ENCODE results near the gene PCDH1. TPM values are rescaled to one million over a fixed set of nuclear protein-coding genes. Genes with fewer than 3 reads are reported as not detected.
A peak's percentile ranks its signal among the peaks of the same experiment; 100 is the strongest.
"Not testable (repeated sequence)": the region's sequence is repeated elsewhere in the genome, so short reads cannot be mapped to it uniquely, and the experiment has no call there.

The PCDH1 gene
- total RNA-seq, 1 donor from 2014 or later: 143 TPM

DNA sequence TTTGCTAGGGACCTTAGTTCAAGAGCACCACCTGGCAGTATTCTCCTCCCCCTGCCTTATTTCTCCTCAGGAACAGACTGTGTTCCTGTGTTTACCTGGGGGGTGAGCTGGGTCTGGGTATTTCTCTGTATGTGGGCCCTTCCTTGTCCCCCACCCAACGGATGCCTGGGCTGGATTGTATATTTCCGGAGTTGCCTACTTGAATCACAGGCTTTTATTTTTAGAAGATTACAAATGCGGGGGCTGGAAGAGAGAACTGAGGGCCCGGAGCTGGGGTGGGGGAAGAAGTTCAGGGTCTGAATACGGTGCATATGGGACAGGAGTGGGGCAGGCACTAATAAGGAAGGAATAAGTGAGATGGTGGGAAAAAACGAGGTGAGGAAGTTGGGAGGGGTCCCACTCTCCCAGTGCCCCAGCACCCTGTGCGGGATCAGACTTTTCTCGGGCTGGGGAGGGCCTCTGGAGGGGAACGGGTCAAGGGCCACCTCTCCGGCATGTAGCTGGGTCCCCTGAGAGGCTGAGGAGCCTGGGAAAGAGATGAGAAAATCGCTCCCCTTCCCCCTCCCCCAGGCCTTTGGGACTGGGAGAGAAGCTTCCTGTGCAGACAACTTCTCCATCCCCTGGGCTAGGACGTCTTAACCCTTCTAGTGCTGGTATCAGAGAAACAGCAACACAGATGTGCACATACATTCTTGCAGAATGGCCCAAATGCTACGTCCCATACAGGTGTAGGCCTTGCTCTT is 42.1 kb downstream of the PCDH1 start:
- DNase-seq (ENCODE audit: low read depth, low spot score): peak; percentile 48

DNA sequence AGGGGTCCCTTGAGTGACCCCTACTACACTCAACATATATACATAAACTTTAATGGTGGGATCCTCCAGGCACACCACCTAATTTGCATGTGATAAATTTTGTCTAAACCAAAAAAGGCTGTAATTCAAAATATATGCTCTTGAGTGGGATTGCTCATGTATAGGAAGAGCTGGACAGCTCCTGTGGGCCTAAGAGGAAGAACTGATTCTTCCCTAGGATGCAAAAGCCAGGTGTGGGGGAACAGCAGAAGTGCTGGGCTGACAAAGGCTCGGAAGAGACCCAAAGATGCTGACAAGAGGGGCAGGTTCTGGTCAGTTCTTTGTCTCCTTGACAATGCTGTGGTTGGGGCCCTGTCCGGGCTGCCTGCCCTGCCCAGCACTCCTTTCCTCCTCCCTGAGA is 43.9 kb downstream of the PCDH1 start:
- no peak for DNase-seq (ENCODE audit: low read depth, low spot score)

DNA sequence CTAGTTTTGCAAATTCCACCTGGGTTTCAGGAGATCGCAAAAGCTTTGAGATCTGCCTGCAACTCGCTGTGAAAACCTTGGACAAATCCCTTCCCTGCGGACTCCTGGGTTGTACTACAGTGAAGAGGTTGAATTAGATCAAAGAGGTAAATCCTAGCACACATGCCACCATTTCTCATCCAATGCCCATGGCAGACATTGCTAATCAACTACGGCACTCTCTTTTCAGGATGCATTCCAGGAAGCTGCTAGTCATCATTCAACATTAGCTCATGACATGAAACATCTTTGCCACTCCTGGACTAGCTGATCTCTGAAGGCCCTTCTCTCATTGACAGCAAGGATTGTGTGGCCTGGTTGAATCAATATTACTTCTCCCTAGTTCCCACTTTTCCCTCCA is 46.1 kb downstream of the PCDH1 start:
- no peak for DNase-seq (ENCODE audit: low read depth, low spot score)

DNA sequence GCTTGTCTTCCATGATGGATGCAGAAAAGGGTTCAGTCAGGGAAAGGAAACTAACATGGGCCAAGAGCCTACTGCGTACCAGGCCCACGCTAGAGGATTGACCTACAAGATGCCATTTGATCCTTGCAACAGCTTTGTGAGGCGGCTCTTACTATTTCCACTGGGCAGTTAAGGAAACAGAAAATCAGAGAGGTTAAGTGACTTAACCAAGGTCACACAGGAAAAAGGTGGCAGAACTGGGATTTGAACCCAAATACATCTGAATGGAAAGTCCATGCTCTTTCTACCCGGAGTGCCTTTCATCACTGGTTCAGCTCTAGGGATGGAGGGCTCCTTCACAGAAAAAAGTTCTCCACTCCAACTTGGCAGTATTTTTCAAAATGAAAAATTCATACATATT is 50.0 kb downstream of the PCDH1 start:
- DNase-seq (ENCODE audit: low read depth, low spot score): no peak

DNA sequence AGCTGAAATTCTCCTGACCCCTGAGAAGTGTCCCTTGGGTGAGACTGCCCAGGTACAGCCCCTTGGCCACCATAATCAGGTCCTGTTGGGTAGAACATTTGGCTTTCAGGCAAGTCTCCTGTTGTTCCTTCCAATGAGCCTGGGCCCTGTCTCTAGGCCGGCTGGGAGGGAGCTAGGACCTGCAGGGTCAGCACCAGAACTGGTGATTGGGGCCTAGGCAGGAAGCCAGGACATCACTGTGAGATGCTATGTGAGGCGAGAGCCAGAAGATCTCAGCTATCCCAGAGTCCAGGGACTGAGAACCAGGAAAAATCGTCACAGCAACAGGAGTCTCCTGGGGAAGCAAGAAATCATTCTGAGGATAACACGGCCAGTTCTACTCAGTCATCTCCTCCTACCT is 51.5 kb downstream of the PCDH1 start:
- no peak for DNase-seq (ENCODE audit: low read depth, low spot score)

DNA sequence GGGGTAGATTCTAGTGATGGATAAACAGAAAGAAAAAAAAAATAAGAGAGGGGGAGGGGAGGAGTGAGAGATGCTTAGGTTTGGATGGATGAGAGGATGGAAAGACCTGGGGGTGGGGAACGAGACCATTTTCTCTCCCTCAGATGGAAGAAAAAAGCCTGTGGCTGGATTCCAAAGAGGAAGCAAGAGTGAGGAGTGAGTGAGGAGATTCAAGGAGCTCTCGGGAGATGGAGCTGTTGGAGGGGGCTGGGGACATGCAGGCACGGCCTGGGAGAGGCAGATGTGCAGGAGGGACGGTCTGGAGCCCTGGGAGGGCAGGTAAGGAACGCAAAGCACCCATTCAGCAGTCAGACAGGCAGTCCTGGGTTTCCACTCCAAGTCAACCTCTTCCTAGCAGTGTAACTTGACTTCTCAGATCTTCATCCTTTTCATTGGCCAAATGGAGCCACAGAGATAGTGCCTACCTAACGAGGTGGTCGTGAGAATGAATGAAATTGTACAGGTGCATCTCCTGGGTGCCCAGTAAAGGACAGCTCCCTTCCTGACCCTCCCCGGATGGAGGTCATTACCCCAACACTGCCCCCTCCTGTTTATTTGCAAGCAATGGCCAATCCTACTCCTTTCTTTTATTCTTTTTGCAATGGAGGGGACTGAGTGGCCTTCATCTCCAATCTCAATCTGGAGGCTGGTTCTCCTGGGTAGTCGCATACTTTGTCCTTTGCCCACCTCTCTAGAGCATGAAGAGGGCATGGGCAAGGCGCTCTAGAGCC is 52.2 kb downstream of the PCDH1 start:
- DNase-seq (ENCODE audit: low read depth, low spot score): no peak

DNA sequence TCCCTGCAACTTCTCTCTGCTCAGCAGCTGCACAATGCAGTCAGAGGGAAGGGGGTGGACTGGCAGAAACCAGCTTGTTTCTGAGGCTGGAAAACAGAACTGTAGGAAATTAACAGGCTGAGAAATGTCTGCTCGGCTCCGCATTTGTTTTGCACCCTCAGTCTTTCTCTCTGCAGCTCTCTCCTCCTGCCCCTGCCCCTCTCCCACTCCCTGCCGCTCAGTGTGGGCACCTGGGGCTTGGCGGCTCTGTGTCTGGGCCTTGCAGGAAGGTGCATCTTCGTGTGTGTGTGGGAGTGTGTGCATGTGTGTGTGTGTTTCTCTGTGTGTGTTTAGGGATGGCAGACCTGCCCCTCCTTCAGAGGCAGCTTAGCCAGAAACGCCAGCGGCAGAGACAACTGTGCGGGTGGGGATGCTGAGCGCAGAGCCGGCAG is 53.0 kb downstream of the PCDH1 start:
- no peak for DNase-seq (ENCODE audit: low read depth, low spot score)

DNA sequence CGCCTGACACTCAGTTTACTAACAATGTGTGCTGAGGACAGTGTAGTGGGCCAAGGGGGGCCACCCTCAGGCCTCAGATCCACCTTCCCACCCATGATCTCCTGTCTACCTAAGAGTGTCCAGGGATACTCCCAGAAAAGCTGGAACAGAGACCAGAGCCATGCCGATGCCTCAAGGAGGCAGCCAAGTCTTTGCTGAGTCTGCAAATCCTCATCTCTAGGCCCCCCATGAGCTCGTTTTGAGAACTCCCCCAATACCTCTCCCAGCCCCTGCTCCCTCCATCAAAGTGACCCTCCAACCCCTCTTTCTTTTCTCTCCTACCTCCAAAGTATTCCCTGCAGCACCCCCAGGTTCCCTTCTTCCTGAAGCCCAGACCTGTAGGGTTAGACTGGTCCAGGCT is 53.5 kb downstream of the PCDH1 start:
- no peak for DNase-seq (ENCODE audit: low read depth, low spot score)

DNA sequence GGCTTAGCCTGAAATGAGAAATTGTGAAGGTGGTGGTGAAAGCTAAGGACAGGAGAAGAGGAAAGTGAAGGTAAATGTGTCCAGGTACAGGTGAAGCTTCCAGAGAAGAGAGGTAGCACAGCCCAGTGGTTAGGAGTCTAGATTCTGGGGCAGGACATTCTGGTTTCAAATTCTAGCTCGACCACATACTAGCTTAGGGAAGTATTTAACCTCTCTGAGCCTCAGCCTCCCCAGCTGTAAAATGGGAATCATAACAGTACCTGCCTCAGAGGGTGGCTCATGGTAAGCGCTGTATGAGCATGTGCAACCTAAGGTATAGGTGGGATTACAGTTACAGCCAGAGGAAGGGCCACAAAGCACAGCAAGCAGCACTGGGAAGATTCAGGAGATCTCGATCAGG is 55.2 kb downstream of the PCDH1 start:
- no peak for DNase-seq (ENCODE audit: low read depth, low spot score)

DNA sequence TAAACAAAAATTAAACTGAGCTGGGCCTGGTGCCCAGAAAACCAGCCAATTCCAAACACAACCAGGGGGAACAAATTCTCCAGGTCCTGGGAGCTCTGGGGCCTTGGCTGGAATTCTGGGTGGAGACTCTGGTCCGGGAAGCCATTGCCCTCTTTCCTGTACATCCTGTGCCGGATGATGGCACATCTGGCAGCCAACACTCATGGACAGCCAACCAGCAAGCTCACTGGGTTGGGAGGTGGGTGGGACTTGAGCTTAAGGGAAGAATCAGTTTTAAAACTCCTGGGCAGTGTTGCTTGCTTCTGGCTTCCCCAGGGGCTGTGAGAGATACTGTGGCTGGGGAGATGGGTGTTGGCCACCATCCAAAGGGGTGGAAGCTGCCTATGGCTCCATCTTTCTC is 56.1 kb downstream of the PCDH1 start:
- DNase-seq (ENCODE audit: low read depth, low spot score): no peak

DNA sequence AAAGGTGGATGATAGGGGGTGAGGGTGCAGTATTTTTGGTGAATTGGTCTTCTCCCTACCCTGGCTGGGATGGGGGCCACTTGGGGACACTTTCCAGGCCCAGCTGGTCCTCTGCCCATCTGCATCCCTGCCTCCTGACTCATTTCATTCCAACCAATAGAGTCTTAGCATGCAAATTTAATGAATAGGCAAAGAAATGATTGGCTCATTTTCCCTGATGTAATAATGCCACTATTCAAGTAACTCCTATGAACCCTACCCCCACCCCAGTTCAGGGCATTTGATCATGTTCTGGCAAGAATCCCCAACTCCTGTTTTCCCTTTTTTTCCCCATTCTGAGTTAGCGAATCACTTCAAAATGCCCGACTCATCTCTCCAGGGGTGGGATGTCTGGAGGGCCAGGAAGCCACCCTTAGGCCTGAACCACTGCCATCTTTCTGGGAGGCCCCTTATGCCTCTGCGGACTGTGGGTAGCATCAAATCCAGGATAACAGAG is 56.7 kb downstream of the PCDH1 start:
- DNase-seq (ENCODE audit: low read depth, low spot score): peak; percentile 71

DNA sequence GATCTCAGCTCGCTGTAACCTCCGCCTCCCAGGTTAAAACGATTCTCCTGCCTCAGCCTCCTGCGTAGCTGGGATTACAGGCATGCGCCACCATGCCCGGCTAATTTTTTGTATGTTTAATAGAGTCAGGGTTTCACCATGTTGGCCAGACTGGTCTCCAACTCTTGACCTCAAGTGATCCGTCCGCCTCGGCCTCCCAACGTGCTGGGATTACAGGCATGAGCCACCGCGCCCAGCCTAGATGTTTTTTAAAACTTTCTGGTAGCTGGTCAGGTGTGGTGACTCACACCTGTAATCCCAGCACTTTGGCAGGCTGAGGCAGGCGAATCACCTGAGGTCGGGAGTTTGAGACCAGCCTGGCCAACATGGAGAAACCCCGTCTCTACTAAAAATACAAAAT is 57.5 kb downstream of the PCDH1 start:
- not testable (repeated sequence) for DNase-seq (ENCODE audit: low read depth, low spot score)

DNA sequence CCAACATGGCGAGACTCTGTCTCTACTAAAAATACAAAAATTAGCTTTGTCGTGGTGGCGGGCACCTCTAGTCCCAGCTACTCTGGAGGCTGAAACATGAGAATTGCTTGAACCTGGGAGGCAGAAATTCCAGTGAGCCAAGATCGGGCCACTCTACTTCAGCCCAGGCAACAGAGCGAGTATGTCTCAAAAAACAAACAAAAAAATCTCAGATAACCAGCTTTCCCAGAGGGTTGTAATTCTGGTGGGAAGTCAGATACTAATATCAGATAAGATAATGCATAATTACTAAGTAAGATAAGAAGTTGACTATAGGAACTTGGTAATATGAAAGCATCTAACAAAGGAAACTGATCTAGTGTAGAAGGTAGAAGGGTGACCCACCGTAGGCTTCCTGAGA is 60.6 kb downstream of the PCDH1 start:
- no peak for DNase-seq (ENCODE audit: low read depth, low spot score)

DNA sequence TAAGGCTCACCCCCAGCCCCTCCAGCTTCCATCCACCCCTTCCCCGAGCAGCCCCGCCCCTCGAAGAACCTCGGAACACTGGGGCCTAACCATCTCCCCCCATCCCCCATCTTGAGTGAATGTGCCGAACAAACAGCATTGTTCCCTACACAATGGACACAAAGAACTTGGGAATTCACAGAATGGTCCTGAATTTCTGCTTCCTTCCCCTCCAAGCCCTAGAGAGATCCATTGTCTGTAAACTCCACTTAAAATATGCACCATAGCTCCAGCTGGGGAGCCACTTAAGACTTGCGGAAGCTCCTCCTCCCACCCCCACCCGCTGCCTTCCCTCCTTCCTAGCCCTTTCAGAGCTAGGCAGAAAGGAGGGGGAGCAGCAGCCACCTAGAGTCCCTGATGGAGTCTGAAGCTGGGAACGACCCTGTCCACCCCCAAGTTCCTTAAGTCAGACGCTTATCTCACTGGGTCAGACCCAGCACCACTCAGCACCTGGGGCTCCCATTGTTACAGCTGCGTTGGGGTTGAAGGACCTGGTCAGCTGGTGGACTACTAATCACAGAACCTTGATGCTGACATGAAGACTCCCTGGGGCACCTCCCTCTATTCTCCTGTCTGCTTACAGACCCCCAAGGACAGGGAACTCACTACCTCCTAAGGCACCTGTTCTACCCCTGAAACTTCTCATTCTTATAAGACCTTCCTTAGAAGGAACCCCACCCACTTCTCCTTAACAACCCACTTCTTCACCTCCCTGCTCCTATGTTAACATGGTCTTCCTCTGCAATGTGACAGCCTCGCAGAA is 61.4 kb downstream of the PCDH1 start:
- DNase-seq (ENCODE audit: low read depth, low spot score): peak; percentile 67

DNA sequence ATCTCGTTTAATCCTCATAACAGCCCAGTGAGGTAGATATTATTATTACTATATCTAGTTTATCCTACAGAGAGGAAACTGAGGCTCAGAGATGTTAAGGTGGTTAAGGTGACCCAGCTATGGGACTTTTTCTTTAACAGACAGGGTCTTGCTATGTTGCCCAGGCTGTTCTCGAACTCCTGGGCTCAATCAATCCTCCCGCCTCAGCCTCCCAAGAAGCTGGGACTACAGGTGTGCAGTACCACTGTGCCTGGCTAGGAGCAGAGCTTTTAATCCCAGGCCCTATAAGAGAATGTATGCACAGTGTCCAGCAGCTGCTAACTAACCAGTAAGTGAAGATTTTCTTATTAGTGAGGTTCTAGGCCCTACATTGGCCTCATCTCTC is 62.4 kb downstream of the PCDH1 start:
- no peak for DNase-seq (ENCODE audit: low read depth, low spot score)

DNA sequence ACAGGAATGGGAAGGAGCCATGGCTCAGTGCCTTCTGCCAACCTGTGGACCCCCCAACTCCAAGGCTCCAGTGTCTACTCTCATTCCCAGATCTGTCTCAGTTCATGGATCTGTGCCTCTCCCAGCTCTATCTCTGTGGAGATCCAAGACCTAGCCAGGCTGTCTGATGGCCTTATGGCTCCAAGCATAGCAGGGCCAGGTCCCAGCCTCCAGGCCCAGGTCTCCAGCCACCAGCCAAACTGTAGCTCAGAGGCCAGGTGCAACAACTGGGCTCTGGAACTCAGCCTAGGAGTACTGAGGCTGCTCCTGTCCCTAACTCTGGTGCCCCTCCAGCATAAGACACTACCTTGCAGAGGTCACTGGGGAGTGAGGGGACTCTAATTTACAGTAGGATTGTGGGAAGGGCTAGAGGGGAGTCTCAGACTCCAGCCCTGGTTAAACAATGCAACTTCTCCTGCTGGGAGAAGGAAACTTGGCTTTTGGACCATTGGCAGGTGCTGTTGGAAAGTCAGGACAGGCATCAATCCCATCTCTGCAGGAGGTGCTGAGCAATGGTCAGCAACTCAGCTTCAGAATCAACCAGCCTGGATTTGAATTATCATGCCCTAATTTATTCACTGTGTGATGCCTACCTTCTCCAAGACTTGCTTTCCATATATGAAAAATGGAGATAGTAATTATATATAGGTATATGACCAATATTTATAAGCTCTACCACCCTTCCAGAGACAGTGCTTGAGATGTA is 63.0 kb downstream of the PCDH1 start:
- DNase-seq (ENCODE audit: low read depth, low spot score): no peak

DNA sequence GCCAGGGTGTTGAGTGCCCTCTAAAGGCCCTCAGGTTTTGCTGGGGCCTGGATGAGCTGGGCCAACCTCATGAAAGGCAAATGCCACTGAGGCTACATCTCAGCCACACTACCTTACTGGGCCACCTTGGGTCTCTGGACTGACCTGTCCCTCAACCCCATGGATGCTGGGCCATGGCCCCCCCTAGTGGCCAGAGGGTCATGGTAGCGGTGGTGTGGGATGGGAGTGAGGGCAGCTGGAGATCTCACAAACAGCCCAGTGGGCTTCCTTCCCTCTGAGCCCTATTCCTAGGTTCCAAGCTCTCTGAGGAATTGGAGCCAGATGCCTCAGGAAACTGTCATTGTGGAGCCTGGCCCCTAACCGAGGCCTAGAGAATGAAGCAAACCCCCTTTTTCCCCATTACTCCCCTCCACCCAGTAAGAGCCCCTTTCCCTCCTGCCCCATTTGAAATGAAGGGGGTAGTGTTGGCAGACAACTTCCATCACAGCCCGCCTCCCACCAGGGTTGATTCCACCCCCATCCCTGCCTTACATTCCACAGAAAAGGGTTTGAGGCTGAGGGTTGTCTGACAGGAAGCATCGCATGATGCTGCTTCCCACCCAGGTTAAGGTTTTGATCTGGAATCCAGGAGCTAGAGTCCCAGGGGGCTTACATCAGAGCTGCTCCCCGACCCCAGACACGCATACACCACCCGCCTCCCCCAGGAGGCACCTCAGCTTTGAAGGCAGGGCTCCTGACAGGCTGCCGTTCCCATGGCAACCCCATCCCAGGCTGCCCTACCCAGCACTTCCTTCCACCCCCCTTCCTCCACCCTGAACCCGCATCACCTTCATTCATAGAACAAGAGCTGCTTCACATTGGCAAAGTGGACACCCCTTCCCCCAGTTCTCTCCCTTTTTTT is 63.9 kb downstream of the PCDH1 start:
- DNase-seq (ENCODE audit: low read depth, low spot score): no peak

DNA sequence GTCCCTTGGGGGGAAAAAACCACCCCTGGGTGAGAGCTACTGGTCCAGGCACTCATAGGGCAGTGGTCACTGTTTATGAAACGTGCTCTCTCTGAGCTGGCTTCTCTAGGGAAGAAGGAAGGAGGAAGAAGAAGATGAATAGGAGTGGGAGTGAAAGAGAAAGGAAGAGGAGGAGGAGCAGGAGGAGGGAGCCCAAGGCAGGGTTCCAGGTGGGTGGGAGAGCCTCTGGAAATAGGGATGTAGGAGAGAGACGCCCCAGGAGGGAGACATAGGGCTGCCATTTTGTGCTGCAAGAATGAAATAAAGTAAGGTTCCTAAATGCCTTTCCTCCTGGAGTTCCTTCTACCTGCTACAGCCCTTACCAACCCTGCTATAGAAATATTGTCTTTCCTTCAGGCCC is 65.7 kb downstream of the PCDH1 start:
- no peak for DNase-seq (ENCODE audit: low read depth, low spot score)

DNA sequence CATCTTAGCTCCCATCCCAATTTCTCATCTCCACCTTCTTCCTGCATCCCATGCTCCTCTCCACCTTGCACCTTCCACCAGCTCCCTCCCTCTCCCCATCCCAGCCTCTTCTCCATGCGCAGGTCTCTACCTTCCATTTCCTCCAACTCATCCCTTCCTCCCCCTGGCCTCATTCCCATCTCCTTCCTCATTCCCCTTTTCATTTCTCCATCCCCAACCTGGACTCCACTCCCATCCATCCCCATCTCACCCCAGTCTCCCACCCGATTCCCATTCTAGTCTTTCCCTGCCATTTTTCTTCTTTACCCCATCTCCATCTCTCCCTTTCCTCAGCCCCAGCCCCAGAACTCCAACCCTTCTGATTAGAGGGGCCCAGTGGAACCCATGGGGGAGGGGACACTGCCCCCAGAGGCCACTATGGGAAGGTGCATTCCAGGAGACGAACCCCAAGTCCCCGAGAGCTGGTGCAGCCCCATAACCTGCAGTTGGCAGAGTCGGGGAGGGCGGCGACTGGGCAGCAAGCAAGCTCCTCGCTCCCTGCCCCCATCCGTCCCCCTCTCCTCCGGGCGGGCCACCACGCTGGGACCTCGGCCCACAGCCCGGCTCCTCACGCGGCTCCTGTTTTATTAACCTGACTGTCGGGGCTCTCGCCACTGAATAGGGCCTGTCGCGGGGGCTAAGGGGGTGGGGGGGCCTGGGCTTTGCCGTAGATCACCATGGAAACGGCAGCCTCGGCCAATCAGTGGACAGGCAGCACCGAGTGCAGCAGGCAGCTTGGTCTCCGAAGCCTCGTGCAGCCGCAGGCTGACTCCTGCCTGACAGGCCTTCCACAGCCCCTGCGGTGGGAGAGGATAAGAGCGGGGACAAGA is 66.7 kb downstream of the PCDH1 start:
- no peak for DNase-seq (ENCODE audit: low read depth, low spot score)
